GM23338 (cell line): ENCODE data around the gene FZD4.

Experiments used
- CREB1 ChIP-seq: fragments of 250-450 bp; sonication (Bioruptor Pico); IDR thresholded peaks from 2 replicates; pipeline ENCODE4 v1.5.0; 2020; ENCODE audit warnings: low read depth, mild to moderate bottlenecking, moderate library complexity
- CTCF ChIP-seq, 2 experiments: fragments of 200-600 bp in 1 of 2; sonication (generic) in 1 of 2; conservative IDR thresholded peaks; 2 replicates each; pipeline versions ENCODE4 v1.5.1 to v1.6.1; 2016 to 2017; ENCODE audit warnings: antibody characterized with exemption in 2 of 2, low read depth in 2 of 2, mild to moderate bottlenecking in 2 of 2, moderate library complexity in 1 of 2
- EZH2 ChIP-seq: fragments of 200-600 bp; sonication (generic); IDR thresholded peaks from one replicate; pipeline ENCODE4 v1.8.0; 2017; ENCODE audit warnings: antibody characterized with exemption, mild to moderate bottlenecking, low read depth; ENCODE audit not compliant: unreplicated experiment
- EZH2phosphoT487 ChIP-seq: fragments of 200-600 bp; sonication (generic); IDR thresholded peaks from one replicate; pipeline ENCODE4 v1.8.1; 2018; ENCODE audit warnings: antibody characterized with exemption; ENCODE audit not compliant: unreplicated experiment
- JUNB ChIP-seq: IDR thresholded peaks from one replicate; pipeline ENCODE4 v1.6.1; 2016; ENCODE audit warnings: antibody characterized with exemption; ENCODE audit not compliant: unreplicated experiment
- NANOG ChIP-seq: IDR thresholded peaks from 2 replicates; pipeline ENCODE4 v1.6.1; 2016; ENCODE audit warnings: antibody characterized with exemption, borderline replicate concordance
- POLR2AphosphoS5 ChIP-seq: IDR thresholded peaks from 2 replicates; pipeline ENCODE4 v1.6.1; 2016; ENCODE audit warnings: antibody characterized with exemption, low read depth
- REST ChIP-seq: IDR thresholded peaks from one replicate; pipeline ENCODE4 v1.6.1; 2018; ENCODE audit warnings: antibody characterized with exemption; ENCODE audit not compliant: unreplicated experiment

- TF ChIP-seq CTCF (conservative IDR thresholded peaks at IDR 0.05; ENCODE audit: low read depth in 2 of 2) (no peak), REST (no peak), EZH2phosphoT487 (no peak), POLR2AphosphoS5 (no peak), EZH2 (no peak), NANOG (no peak), CREB1 (no peak), JUNB (no peak)
Observed at GRCh38 chr11:86954269-86955110, 705 bp downstream of the FZD4 start.
